Measurements from ENCODE around the gene PLEKHG4B.

PLEKHG4B gene

DNA sequence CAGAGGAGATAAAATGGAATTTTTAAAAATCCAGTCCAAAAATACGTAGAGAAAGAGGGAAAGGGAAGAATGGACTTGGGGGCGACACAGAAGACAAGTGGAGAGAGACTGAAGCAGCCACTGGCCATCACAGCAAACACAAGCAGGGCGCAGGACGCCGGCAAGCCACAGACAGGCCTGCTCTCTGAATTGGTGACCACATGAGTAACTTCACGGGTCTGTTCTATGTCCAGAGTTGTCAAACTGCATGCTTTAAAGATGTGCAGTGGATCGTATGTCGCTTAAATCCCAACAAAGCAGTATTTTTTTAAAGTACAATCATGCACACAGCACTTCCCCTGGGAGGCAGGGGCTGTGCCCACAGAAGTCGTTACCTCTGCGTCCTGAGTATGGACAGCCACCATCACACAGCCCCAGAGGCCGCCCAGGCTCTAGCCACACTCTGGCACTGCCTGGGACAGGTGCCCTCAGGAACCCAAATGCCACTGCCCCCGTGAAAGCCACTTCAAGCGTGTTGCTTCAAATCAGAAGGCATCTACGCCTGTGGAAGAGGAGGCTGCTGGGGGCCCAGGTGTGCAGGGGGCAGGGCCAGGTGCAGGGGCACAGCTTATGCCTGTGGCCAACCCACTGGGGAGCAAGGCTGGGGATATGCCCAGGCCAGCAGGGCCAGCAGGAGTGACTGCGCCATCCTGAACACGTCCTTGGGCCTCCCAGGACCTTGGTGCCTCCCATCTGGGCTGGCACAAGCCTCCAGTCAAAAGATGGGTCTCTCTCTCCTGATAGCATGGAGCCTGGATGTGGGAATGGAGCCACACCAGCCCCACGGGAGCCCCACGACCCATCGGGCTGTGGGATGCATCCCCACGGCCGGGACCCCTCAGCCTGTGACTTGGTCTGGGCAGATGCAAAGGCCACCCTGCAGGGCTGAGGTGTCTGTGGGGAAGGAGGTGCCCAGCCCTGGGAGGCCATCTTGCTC is 93.4 kb downstream of the PLEKHG4B start:
- in situ Hi-C loops (cut with HindIII; ENCODE audit: low sequenced_read_pairs) = no loop called here

DNA sequence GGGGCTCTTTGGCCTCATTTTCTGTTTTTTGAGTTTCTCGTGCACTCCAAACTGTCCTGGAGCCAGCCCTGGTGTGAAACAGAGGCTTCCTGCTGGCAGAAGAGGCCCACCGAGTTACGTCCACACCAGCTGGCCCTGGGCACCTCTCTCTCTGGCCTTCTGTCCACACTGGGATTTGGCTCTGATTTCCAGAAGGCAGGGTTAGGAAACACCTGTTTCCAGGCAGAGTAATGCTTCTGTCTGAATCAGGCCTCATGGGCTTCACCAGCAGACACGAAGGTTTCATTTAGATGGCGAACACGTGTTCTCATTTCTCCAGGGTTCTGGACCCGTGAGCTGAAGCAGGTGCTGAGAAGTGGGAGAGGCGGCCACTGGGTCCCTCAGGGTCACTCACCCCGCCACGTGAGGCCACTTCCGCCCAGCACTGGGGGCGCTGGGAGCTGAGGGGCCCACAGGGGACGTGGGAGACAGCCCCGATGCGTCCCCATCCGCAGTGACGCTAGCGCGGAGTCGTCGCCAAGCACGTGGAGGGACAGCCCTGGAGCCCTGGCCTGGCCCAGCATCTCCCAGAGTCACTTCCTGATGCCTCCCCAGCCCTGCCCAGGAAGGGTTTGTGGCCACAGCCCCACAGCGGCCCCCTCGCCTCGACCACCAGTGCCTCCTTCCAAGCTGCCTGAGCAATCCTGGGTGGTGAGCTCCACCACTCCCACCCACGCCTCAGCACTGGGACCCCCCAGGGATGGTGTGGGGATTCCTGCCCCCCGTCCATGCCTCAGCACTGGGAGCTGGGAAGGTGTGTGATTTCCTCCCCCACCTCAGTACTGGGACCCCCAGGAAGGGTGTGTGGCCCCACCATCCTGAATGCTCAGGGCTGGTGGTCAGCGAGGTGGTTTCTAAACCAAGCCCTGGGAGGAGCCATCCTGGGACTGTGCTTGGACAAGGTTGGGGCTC is 94.4 kb downstream of the PLEKHG4B start:
- in situ Hi-C loops (cut with HindIII; ENCODE audit: low sequenced_read_pairs) = no loop called here

DNA sequence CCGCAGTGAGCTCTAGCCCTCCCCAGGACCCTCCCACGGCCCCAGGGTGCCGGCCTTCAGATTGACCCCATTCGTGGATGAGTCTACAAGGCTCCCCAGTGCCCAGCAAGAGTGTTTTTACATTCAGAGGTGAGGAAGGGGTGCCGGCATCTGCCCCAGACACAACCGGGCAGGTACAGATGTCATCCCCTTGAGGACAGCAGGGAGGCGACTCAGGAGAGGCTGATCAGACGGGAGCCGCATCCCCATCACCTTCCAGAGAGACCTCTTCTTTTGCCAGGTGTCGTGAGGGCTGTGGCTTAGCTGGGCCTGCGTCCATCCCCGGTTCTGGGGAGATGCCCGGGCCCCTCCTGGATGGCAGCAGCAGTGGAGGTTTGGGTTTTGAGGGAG is 95.1 kb downstream of the PLEKHG4B start:
- in situ Hi-C loops (cut with HindIII; ENCODE audit: low sequenced_read_pairs) = no loop called here

DNA sequence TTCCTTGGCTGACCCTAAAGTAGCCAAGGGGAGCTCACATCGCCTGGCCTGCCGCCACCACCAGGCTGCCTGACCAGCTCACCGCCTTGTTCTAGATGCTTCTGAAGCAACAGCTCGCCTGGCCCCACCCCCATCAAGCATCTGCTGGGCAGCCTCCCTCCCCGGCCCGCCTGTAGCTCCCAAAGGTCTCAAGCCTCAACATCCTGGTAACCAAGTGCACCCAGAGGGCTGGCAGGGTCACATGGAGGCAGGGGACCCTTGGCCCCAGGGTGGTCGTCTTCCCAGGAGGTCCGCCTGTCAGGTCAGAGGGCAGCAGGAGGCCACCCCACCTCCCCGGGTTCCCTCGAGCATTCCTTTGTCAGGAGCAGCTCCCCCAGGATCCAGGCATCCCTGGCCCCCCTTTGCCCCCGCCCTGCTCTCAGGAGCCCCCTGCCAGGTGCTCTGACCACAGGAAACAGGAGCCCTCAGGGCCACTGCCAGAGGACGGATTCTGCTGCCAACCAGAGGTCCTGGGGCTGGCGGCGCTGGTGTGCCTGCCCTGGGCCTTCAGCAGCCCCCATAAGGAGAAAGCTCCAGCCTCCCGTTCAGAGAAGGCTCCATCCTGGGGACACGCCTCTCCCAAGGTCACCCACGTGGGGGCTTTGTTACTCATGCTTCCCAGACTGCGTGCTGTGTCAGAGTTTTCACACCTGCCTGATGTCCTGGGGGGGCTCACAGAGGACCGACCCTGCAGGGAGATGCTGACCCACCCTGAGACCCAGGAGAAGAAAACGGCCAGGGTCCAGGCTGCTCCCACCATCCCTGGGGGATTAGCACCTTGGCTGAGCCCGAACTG is 95.9 kb downstream of the PLEKHG4B start:
- in situ Hi-C loops (cut with HindIII; ENCODE audit: low sequenced_read_pairs) = no loop called here

DNA sequence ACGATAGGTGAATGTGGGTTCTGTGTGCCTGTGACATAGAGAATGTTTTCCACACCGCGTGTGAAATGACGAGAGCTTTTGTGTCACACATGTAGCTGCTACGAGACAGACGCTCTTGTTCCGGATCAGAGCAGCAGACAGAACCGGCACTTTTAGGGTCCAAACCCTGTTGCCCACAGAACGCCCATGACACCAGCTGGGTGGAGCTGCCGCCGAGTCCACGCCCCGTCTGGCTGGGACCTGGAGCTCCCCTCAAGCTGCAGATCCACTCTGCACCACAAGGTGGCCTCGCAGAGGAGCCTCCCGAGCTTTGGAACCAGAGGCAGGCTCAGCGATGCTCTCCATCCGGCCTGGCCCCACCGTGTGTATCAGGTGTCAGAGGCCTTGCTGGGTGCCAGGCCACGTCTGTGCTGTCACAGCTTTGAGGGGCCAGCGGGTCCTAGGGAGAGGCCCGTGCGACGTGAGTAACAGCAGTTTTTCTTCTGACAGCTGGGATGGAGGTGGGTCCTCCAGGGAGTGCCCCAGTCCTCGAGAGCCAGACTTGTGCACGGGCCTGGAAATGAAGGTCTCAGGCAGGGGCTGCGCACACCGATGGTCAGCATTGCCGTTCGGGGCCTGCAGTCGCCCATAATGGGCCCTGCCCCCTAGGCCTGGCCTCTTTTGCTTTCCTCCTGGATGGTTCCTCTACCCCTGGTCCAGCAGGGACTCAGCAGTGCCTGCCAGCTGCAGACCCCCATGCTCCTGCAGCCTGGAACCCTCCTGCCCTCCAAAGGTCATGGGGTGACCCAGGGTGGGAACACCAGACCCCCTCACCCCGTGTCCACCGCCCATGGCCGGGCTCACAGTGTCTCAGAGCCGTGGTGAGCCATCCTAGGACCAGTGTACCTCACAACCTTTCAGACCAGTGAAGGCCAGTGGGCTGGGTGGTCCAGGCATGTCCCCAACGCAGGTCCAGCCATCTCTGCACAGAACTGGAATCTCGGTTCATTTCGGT is 96.8 kb downstream of the PLEKHG4B start:
- in situ Hi-C loops (cut with HindIII; ENCODE audit: low sequenced_read_pairs) = no loop called here

DNA sequence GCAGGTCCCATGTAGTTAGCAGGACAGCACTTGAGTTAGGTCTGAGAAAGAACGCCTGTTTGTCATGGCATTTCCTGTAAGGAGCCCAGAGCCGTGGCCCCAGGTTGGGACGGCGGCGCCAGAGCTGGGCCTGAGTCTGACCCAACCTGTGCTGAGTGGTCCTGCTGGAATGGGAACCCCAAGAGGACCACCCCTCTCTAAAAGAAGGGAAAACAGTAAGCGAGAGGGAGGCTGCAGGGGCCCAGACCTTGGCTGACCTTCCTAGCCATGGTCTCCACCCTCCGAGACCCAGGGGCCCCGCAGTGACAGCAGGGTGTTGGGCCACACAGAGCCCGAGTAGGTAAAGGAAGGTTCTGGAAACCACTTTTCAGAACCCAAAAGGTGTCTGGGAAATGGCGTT is 97.5 kb downstream of the PLEKHG4B start:
- in situ Hi-C loops (cut with HindIII; ENCODE audit: low sequenced_read_pairs) = no loop called here

DNA sequence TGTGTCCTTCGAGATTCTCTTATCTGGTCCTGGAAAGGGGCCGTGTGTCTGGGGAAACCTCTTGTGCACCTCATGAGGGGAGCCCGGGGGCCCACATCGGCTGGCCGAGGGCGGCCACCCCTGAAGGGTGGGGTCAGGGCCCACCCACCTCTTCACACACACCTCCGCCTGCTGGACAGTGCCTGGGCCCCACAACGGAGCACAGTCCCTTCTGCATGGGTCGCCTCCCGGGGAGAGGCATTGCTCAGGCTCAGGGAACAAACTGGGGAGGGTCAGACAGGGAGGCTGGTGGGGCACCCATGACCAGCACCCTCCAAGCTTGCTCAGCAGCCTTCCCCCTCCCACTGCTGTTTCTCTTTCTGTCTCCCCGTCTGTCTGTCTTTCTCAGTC is 98.0 kb downstream of the PLEKHG4B start:
- in situ Hi-C loops (cut with HindIII; ENCODE audit: low sequenced_read_pairs) = no loop called here

DNA sequence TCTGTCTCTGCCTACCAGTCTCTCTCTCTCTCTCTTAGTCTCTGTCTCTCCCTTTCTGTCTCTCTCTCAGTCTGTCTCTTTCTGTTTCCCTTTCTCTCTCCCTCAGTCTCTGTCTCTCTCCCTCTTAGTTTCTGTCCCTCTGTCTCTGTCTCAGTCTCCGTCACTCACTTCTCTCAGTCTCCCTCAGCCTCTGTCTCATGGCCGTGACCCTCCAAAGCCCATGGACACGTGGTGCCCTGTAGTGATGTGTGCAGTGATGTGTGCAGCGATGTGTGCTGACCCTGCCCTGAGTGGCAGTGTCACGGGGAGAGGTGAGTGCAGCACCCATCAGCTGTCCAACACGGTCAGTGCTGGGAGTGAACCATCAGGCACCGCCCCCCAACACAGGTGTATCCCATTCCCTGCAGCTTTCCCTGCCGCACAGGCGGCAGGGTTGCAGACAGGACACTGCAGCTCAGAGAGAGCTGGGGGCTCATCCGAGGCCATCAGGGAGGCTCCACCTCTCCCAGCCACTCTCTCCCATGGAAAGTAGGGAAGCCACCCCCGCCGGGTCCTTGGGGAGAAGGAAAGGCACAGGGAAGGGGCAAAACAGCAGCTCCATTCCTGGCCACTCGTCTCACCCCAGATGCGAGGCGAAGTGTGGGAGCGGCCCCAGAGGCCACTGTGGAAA is 98.5 kb downstream of the PLEKHG4B start:
- in situ Hi-C loops (cut with HindIII; ENCODE audit: low sequenced_read_pairs) = no loop called here

DNA sequence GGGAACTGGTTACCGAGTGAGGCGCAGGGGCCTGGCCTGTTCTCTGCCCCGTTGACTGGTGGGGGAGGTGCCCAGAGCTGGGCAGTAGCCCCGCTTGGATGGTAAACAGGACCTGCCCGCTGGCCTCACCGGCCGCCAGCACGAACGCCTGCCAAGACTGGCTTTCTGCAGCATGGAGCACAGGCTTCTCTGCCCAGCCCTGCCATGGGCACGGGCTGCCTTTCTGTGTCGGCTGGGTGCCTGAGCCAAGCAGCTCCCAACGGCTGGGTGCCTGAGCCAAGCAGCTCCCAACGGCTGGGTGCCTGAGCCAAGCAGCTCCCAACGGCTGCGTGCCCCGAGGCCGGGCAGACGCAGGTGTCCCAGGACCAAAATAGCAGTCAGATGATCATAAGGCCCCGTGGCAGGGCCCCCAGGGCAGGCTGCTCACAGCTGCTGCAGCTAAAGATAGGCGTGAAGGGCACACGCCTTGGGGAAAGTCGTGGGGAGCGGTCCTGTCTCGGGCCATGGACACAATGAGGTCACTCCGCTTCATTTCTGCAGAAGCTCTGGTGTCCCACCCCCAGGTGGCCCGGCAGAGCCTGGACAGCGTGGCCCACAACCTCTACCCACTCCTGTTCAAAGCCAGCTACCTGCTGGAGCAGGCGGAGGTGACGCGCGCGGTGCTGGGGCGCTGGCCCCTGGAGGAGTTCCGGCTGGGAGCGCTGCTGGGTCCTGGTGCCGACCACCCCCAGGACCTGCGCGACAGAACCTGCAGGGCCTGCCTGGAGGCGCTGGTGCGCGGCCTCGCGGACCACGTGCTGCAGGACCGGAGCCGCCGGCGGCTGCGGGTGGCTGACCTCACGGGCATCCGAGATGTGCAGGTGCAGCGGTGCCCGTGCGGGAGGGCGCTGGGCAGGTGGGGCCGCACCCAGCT is 99.3 kb downstream of the PLEKHG4B start, which contains the start of gene LRRC14B:
Gene LRRC14B (plus strand): TSS at position 460 of the 913 bp plus-strand sequence. CDS start 44 bp downstream, at position 504.
- in situ Hi-C loops (cut with HindIII; ENCODE audit: low sequenced_read_pairs) = no loop called here

DNA sequence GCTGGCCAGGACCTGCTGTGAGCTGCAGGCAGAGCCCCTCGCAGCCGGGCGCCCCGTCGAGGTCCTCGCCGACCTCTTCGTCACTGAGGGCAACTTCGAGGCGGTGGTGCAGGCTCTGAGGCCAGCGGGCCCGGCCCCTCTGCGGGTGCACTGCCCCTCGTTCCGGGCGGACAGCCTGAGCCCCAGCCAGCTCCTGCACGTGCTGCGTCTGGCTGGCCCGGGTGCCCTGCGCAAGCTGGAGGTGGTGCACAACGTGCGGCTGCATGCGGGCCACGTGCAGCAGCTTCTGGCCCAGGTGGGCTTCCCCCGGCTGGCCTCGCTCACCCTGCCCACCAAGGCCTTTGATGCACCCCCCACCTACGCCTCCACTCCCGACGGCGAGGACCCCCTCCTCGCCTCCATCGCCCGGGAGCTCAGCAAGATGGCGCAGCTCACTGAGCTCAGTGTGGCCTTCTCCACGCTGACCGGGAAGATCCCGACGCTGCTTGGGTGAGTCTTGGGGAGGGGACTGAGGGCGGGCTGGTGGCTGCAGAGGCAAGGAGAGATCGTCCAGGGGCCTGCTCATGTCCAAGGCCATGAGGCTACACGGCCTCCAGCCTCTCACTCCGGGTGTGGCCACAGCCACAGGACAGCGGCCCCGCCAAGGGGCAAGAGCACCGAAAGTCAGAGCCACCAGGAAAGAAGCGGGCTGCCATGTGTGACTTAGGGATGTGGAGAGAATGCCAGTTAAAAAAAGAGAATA is 100.2 kb downstream of the PLEKHG4B start:
- in situ Hi-C loops (cut with HindIII; ENCODE audit: low sequenced_read_pairs) = no loop called here

DNA sequence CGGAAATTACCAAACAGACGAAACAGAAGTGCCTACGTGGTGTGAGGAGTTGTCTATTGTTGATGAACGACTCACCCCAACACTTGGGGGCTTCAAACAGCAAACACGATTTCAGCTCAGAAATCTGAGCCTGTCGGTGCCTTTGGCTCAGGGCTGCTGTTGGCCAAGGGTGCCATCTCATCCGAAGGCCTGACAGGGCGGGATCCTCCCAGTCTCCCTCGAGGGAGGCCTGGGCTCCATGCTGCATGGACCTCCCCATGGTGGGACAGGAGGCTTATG is 100.7 kb downstream of the PLEKHG4B start:
- in situ Hi-C loops (cut with HindIII; ENCODE audit: low sequenced_read_pairs) = no loop called here

DNA sequence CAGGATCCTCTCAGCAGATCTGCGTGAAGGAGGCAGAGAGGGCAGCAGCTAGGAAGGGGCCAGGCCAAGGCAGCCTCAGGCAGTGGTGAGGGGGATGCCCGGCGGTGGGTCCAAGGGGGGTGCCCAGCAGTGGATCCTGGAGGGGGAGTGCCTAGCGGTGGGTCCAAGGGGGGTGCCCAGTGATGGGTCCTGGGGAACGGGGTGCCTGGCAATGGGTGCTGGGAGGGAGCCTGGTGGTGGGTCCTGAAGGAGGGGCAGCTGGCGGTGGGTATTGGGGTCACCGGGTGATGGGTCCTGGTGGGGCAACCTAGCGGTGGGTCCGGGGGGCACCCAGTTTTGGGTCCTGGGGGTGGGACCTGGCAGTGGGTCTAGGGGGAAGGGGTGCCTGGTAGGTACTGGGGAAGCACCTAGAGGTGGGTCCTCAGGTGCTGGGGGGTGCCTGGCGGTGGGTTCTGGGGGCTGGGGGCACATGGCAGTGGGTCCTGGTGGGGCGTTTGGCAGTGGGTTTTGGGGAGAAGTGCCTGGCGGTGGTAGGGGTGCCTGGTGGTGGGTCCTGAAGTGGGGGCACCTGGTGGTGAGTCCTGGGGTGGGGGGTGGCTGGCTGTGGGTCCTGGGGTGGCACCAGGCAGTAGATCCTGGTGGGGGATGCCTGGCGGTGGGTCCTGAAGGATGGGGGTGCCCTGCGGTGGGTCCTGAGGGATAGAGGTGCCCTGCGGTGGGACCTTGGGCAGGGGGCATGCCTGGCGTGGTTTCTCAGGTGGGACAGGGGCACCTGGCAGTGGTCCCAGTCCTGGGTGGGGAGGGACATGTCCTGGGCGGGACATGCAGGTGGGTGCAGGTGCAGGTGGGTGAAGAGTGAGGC is 101.2 kb downstream of the PLEKHG4B start:
- in situ Hi-C loops (cut with HindIII; ENCODE audit: low sequenced_read_pairs) = no loop called here

DNA sequence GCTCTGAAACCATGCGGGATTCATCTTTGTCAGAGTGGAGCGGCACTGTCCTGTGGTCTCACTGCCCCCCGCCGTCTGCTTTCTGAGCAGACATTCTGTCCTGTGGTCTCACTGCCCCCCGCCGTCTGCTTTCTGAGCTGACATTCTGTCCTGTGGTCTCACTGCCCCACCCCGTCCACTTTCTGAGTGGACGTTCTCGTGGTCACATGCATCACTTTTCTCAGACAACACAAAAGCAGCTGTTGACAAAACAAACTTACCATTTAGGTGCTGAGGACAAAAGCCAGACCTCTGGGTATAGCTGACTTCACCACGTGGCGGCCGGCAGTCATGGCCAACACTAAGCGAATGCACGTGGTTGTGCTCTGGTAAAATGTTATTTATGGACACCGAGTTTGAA is 102.1 kb downstream of the PLEKHG4B start:
- in situ Hi-C loops (cut with HindIII; ENCODE audit: low sequenced_read_pairs) = no loop called here

DNA sequence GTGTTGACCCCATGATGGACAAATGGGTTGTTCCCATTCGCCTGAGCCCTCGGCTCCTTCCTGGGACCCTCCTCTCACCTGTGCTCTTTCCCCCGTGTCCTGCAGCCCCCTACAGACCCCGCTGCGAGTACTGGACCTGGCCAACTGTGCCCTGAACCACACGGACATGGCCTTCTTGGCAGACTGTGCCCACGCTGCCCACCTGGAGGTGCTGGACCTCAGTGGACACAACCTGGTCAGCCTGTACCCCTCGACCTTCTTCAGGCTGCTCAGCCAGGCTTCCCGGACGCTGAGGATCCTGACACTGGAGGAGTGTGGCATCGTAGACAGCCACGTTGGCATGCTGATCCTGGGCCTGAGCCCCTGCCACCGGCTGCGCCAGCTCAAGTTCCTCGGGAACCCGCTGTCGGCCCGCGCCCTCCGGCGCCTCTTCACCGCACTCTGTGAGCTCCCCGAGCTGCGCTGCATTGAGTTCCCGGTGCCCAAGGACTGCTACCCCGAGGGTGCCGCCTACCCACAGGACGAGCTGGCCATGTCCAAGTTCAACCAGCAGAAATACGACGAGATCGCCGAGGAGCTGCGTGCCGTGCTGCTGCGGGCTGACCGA is 102.7 kb downstream of the PLEKHG4B start:
- in situ Hi-C loops (cut with HindIII; ENCODE audit: low sequenced_read_pairs) = no loop called here

DNA sequence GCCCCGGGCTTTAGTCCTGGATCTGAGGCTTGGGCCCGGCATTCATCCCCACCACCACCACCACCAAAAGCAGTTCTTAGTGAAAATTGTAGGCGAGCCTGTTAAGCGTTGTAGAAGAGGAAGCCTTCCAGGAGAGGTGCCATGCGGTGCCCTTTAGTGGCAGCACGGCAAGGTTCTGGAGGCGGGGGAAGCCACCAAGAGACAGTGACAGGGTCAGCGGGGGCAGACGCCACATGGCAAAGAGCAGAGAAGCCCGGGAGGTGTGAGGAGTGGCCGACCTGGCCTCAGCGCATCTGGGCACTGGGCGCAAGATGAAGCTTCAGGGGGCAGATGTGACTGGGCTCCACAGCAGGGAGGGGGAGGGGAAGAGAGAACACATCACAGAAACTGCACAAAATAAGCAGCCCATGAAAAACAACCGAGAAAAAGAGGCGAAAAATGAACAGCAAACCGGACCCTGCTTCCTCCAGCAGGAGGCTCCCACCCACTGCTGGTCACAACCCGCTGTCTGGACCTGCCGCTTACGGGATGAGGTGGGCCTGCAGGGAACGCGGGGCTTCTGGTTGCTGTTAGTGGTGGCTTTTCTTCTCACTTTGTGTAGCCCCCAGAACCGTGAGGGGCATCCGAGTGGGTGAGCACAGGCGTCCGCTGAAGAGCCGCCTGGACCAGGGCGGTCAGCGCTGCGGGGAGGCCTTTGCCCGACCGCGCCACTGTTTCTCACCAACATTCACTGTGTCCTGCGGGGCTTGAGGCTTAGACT is 103.6 kb downstream of the PLEKHG4B start:
- in situ Hi-C loops (cut with HindIII; ENCODE audit: low sequenced_read_pairs) = no loop called here
